HL-60 (cell line): Measurements from ENCODE around the gene EBF3.

Source experiments
- DNase-seq, 2 experiments: peaks; one replicate each; pipeline ENCODE4 v3.0.0-alpha.2; 2010 to 2020; ENCODE audit warnings: low read depth in 1 of 2, low spot score in 1 of 2
- H3K27ac ChIP-seq: fragments of 250-450 bp; sonication (Bioruptor Pico); replicated peaks from 2 replicates; pipeline ENCODE4 v1.5.1; 2020; ENCODE audit warnings: mild to moderate bottlenecking, moderate library complexity
- H3K27me3 ChIP-seq: fragments of 250-450 bp; sonication (Bioruptor Pico); 2 replicates; pipeline ENCODE4 v1.5.1; 2021; ENCODE audit warnings: mild to moderate bottlenecking, moderate library complexity; ENCODE audit not compliant: insufficient read depth, poor library complexity, severe bottlenecking
- H3K4me3 ChIP-seq: replicated peaks from 2 replicates; pipeline ENCODE4 v1.5.1; 2011; ENCODE audit warnings: mild to moderate bottlenecking, control low read depth, low read length; ENCODE audit not compliant: insufficient read depth
- CTCF ChIP-seq: IDR thresholded peaks from one replicate; pipeline ENCODE4 v1.5.1; 2011; ENCODE audit warnings: low read length, control low read depth, inconsistent platforms; ENCODE audit not compliant: insufficient read depth
- GABPA ChIP-seq: IDR thresholded peaks from 2 replicates; pipeline ENCODE4 v1.6.1; 2012; ENCODE audit warnings: low read depth
- POLR2AphosphoS5 ChIP-seq: IDR thresholded peaks from 2 replicates; pipeline ENCODE4 v1.6.1; 2012; ENCODE audit warnings: low read depth
- REST ChIP-seq: IDR thresholded peaks from 2 replicates; pipeline ENCODE4 v1.6.1; 2012; ENCODE audit warnings: low read depth; ENCODE audit not compliant: insufficient replicate concordance
- SPI1 ChIP-seq: IDR thresholded peaks from 2 replicates; pipeline ENCODE4 v1.6.1; 2012; ENCODE audit warnings: low read depth, mild to moderate bottlenecking, borderline replicate concordance

Gene EBF3

GRCh38 chr10:129908406-129908805 is 55.7 kb downstream of the EBF3 start:
- TF ChIP-seq REST = no peak
- no peak for TF ChIP-seq GABPA
- no peak for TF ChIP-seq POLR2AphosphoS5
- no peak for TF ChIP-seq CTCF
- TF ChIP-seq SPI1 = no peak
- no peak overlapping the region for H3K4me3 ChIP-seq
- no peak for DNase-seq
- no peaks in the 10 kb centered on the region for H3K27me3 ChIP-seq
- H3K27ac ChIP-seq = no peak overlapping the region

- Histone ChIP-seq H3K27me3 (no peaks in the 10 kb centered on the region), H3K27ac (no peak overlapping the region), H3K4me3 (no peak overlapping the region)
- DNase-seq = no peak
- TF ChIP-seq SPI1 (no peak), GABPA (no peak), POLR2AphosphoS5 (no peak), REST (no peak), CTCF (no peak)
These were observed 58.5 kb downstream of the EBF3 start for GRCh38 chr10:129905553-129905952.

GRCh38 chr10:129904323-129904722 is 59.8 kb downstream of the EBF3 start:
- Histone ChIP-seq H3K27ac (no peak overlapping the region), H3K4me3 (no peak overlapping the region), H3K27me3 (no peaks in the 10 kb centered on the region)
- no peak for TF ChIP-seq POLR2AphosphoS5
- no peak for TF ChIP-seq SPI1
- no peak for TF ChIP-seq REST
- no peak for TF ChIP-seq GABPA
- no peak for TF ChIP-seq CTCF
- DNase-seq = no peak
